H1 (cell line): Measurements from ENCODE around the gene SEPTIN2. TPM values are rescaled to one million over a fixed set of nuclear protein-coding genes. Genes with fewer than 3 reads are reported as not detected.

ENCODE experiments used
- CHD7 ChIP-seq: fragments of 300-600 bp; sonication (generic); IDR thresholded peaks from 2 replicates; pipeline ENCODE4 v1.7.1; 2012; ENCODE audit warnings: low read length, moderate library complexity, mild to moderate bottlenecking, inconsistent platforms; ENCODE audit not compliant: insufficient replicate concordance
- HDAC2 ChIP-seq, 2 experiments: fragments of 300-600 bp in 1 of 2; sonication (generic) in 1 of 2; IDR thresholded peaks; 2 replicates each; pipeline ENCODE4 v1.6.1; 2011 to 2012; ENCODE audit warnings: low read depth in 2 of 2, low read length in 2 of 2, mild to moderate bottlenecking in 2 of 2, moderate library complexity in 2 of 2, borderline replicate concordance in 1 of 2, inconsistent platforms in 1 of 2
- KDM1A ChIP-seq: fragments of 200-600, 300-600 bp; sonication (generic); IDR thresholded peaks from 2 replicates; pipeline ENCODE4 v1.7.1; 2016; ENCODE audit warnings: mild to moderate bottlenecking, low read length, borderline replicate concordance
- RBBP5 ChIP-seq: IDR thresholded peaks from 2 replicates; pipeline ENCODE4 v1.7.1; 2012; ENCODE audit warnings: low read depth, mild to moderate bottlenecking, inconsistent platforms, low read length, moderate library complexity, borderline replicate concordance
- SRF ChIP-seq: IDR thresholded peaks from 2 replicates; pipeline ENCODE4 v1.6.1; 2011; ENCODE audit warnings: mild to moderate bottlenecking, low read depth, low read length, moderate library complexity
- polyA plus RNA-seq, 7 experiments: library from polyadenylated mRNA; depleted of rRNA in 3 of 7; stranded (reverse) in 5 of 7; unstranded in 2 of 7; fragments of >200 nt in 5 of 7; fragments of 200-250 nt in 2 of 7; gene quantifications; 1 replicate in 5 of 7; 2 replicates in 1 of 7; 4 replicates in 1 of 7; pipeline versions ENCODE4 v1.2.1 to v1.2.3, GENCODE V29; 2011 to 2013; ENCODE audit warnings: missing spikeins in 2 of 7, mixed read lengths in 2 of 7
- total RNA-seq: library from RNA; stranded (reverse); fragmentation: NEBNext Ultra II Directional; extraction: Animal tissue kit (Norgen Biotek cat#: 25700); gene quantifications from 2 replicates; pipeline ENCODE4 v1.2.1, GENCODE V29; 2021

SEPTIN2 gene
- total and polyA plus RNA-seq, 2 of the 8 experiments (the other 6 are each of a cell fraction or from before 2014, with no cell fraction given), result 392 to 650 TPM

GRCh38 chr2:241271706-241272302 is 43.9 kb upstream of the SEPTIN2 start (continued):
- TF ChIP-seq RBBP5 (peak; percentile 44; the same call in 1 of the 2 replicates), SRF (no peak), CHD7 (no peak), KDM1A (no peak), HDAC2 (IDR thresholded peaks at IDR 0.05; ENCODE audit: borderline replicate concordance in 1 of 2, low read depth in 2 of 2, low read length in 2 of 2) (no peak)
